Mucosa of gallbladder (tissue), 1 donor: ENCODE results near the gene RPUSD2. TPM values are rescaled to one million over a fixed set of nuclear protein-coding genes. Genes with fewer than 3 reads are reported as not detected.

Experiments
- DNase-seq: peaks from one replicate; pipeline ENCODE4 v3.0.0-alpha.2; 2020; ENCODE audit warnings: low spot score
- total RNA-seq: library from RNA; stranded (reverse); gene quantifications from one replicate; pipeline ENCODE4 v1.2.1, GENCODE V29; 2021
- donor health status: DM: no; HTN: no; CAD: no.

RPUSD2 gene
- total RNA-seq, 1 donor from 2014 or later = 8.1 TPM

GRCh38 chr15:40623361-40623760, 54.3 kb downstream of the RPUSD2 start:
- DNase-seq = no peak

Other genes with a start within 250 kb of the RPUSD2 start
- gene INAFM2, start 245.6 kb upstream of the RPUSD2 start, total RNA-seq = 44.2 TPM
- gene CCDC9B, start 228.4 kb upstream of the RPUSD2 start, total RNA-seq = 107 TPM
- gene PHGR1, start 218.3 kb upstream of the RPUSD2 start, total RNA-seq = 9.1 TPM
- gene DISP2, start 211.1 kb upstream of the RPUSD2 start, total RNA-seq = 3.5 TPM
- gene KNSTRN, start 186.6 kb upstream of the RPUSD2 start, total RNA-seq = 12.2 TPM
- gene IVD, start 163.5 kb upstream of the RPUSD2 start, total RNA-seq = 123 TPM
- 33.1 TPM for gene BAHD1, start 128.3 kb upstream of the RPUSD2 start, total RNA-seq
- gene CHST14, start 98.3 kb upstream of the RPUSD2 start, total RNA-seq = 15.8 TPM
- gene CCDC32, start 4.3 kb upstream of the RPUSD2 start, total RNA-seq = 33.0 TPM
- gene KNL1, start 24.9 kb downstream of the RPUSD2 start, total RNA-seq = 2.3 TPM
- gene RAD51, start 125.9 kb downstream of the RPUSD2 start, total RNA-seq = 1.3 TPM
- 41.1 TPM for gene RMDN3, start 186.0 kb downstream of the RPUSD2 start, total RNA-seq
- gene GCHFR, start 194.8 kb downstream of the RPUSD2 start, total RNA-seq = 33.1 TPM
- gene C15orf62, start 200.7 kb downstream of the RPUSD2 start, total RNA-seq = 1.4 TPM
- 45.5 TPM for gene ZFYVE19, start 237.8 kb downstream of the RPUSD2 start, total RNA-seq
- gene DNAJC17, start 238.2 kb downstream of the RPUSD2 start, total RNA-seq = 41.2 TPM